Mesendoderm (in vitro differentiated cells): ENCODE measurements around the gene PEX16.

ENCODE experiments used
- DNase-seq: peaks from one replicate; pipeline ENCODE4 v3.0.0; 2013
- H2AK5ac ChIP-seq: 2 replicates; pipeline ENCODE4 v1.6.1; 2013; ENCODE audit warnings: low read length, inconsistent platforms
- H2BK120ac ChIP-seq: 2 replicates; pipeline ENCODE4 v1.6.1; 2013; ENCODE audit warnings: low read depth, mild to moderate bottlenecking, low read length, moderate library complexity, mixed read lengths
- H2BK15ac ChIP-seq: replicated peaks from 2 replicates; pipeline ENCODE4 v1.6.1; 2013; ENCODE audit warnings: low read depth, mild to moderate bottlenecking, moderate library complexity
- H2BK5ac ChIP-seq: 2 replicates; pipeline ENCODE4 v1.6.1; 2013; ENCODE audit warnings: low read length, inconsistent platforms
- H3K18ac ChIP-seq: 2 replicates; pipeline ENCODE4 v1.6.1; 2013; ENCODE audit warnings: mild to moderate bottlenecking, low read length, mixed read lengths
- H3K23ac ChIP-seq: one replicate; pipeline ENCODE4 v1.6.1; 2013; ENCODE audit warnings: low read length
- H3K27ac ChIP-seq: 2 replicates; pipeline ENCODE4 v1.5.1; 2013; ENCODE audit warnings: low read depth, mild to moderate bottlenecking, inconsistent platforms, low read length, moderate library complexity
- H3K27me3 ChIP-seq: 2 replicates; pipeline ENCODE4 v1.6.1; 2013; ENCODE audit warnings: low read length, control low read depth, mild to moderate bottlenecking, inconsistent platforms; ENCODE audit not compliant: insufficient read depth, poor library complexity
- H3K36me3 ChIP-seq: 2 replicates; pipeline ENCODE4 v1.6.1; 2013; ENCODE audit warnings: low read length, inconsistent platforms; ENCODE audit not compliant: control insufficient read depth, insufficient read depth
- H3K4ac ChIP-seq: one replicate; pipeline ENCODE4 v1.6.1; 2013; ENCODE audit warnings: low read depth, mild to moderate bottlenecking, low read length, moderate library complexity
- H3K4me1 ChIP-seq: 2 replicates; pipeline ENCODE4 v1.6.1; 2013; ENCODE audit warnings: low read depth, low read length, inconsistent platforms; ENCODE audit not compliant: control insufficient read depth
- H3K4me2 ChIP-seq: 2 replicates; pipeline ENCODE4 v1.6.1; 2013; ENCODE audit warnings: low read length
- H3K4me3 ChIP-seq: 2 replicates; pipeline ENCODE4 v1.5.1; 2013; ENCODE audit warnings: mild to moderate bottlenecking, low read length
- H3K56ac ChIP-seq: one replicate; pipeline ENCODE4 v1.6.1; 2013; ENCODE audit warnings: low read length
- H3K79me1 ChIP-seq: 2 replicates; pipeline ENCODE4 v1.6.1; 2013; ENCODE audit warnings: low read length, inconsistent platforms
- H3K79me2 ChIP-seq: 2 replicates; pipeline ENCODE4 v1.6.1; 2013; ENCODE audit warnings: mild to moderate bottlenecking, low read length; ENCODE audit not compliant: control insufficient read depth, insufficient read depth
- H3K9ac ChIP-seq: 2 replicates; pipeline ENCODE4 v1.6.1; 2013; ENCODE audit warnings: low read length, inconsistent platforms
- H4K5ac ChIP-seq: one replicate; pipeline ENCODE4 v1.6.1; 2013; ENCODE audit warnings: low read length
- H4K8ac ChIP-seq: one replicate; pipeline ENCODE4 v1.6.1; 2013; ENCODE audit warnings: low read depth, mild to moderate bottlenecking, control low read depth, low read length, moderate library complexity
- WGBS: extraction: QIAGEN DNeasy Blood & Tissue Kit; methylation state at CpG from one replicate; pipeline ENCODE4 v1.1.7; 2013; ENCODE audit warnings: low lambda C conversion rate, missing lambda C conversion rate; ENCODE audit not compliant: insufficient coverage; ENCODE audit errors: extremely low coverage; 5-methylcytosine and 5-hydroxymethylcytosine counted together

PEX16 gene

GRCh38 chr11:45905095-45905494 lies 12.6 kb downstream of the PEX16 start:
- Histone ChIP-seq H3K79me1 (no peaks in the 10 kb centered on the region), H3K4me3 (no peak overlapping the region), H3K18ac (no peak overlapping the region), H3K4me1 (peaks cover 1% of the 10 kb centered on the region), H3K23ac (no peak overlapping the region), H2BK5ac (no peak overlapping the region), H3K4ac (no peak overlapping the region), H3K9ac (no peak overlapping the region), H4K8ac (no peak overlapping the region), H3K56ac (no peak overlapping the region), H3K27me3 (no peaks in the 10 kb centered on the region), H4K5ac (no peak overlapping the region), H2AK5ac (no peak overlapping the region), H3K79me2 (no peaks in the 10 kb centered on the region), H2BK120ac (no peak overlapping the region), H3K36me3 (no peaks in the 10 kb centered on the region), H3K4me2 (no peak overlapping the region), H3K27ac (no peak overlapping the region), H2BK15ac (no peak overlapping the region)
- no peak for DNase-seq
- WGBS, result no CpG with 5 or more reads among the region's 19 CpGs

GRCh38 chr11:45904309-45904915 lies 13.3 kb downstream of the PEX16 start:
- H3K23ac ChIP-seq, result no peak overlapping the region
- H3K36me3 ChIP-seq, result no peaks in the 10 kb centered on the region
- no peak overlapping the region for H3K9ac ChIP-seq
- no peak overlapping the region for H3K56ac ChIP-seq
- H3K4ac ChIP-seq, result no peak overlapping the region
- no peak for DNase-seq
- H4K5ac ChIP-seq, result no peak overlapping the region
- H2BK5ac ChIP-seq, result no peak overlapping the region
- no peak overlapping the region for H2AK5ac ChIP-seq
- H3K4me3 ChIP-seq, result no peak overlapping the region
- H4K8ac ChIP-seq, result no peak overlapping the region
- no peak overlapping the region for H3K18ac ChIP-seq
- no peaks in the 10 kb centered on the region for H3K79me1 ChIP-seq
- H3K79me2 ChIP-seq, result no peaks in the 10 kb centered on the region
- no peak overlapping the region for H2BK120ac ChIP-seq
- peaks cover 1% of the 10 kb centered on the region for H3K4me1 ChIP-seq
- WGBS, result no CpG with 5 or more reads among the region's 15 CpGs
- H3K27me3 ChIP-seq, result no peaks in the 10 kb centered on the region
- H2BK15ac ChIP-seq, result no peak overlapping the region
- H3K27ac ChIP-seq, result no peak overlapping the region
- no peak overlapping the region for H3K4me2 ChIP-seq

- H3K79me2 ChIP-seq, result no peaks in the 10 kb centered on the region
- DNase-seq, result no peak
- no peaks in the 10 kb centered on the region for H3K27me3 ChIP-seq
- H3K23ac ChIP-seq, result no peak overlapping the region
- H3K9ac ChIP-seq, result no peak overlapping the region
- no peak overlapping the region for H4K8ac ChIP-seq
- H2BK15ac ChIP-seq, result no peak overlapping the region
- H3K79me1 ChIP-seq, result no peaks in the 10 kb centered on the region
- no peak overlapping the region for H3K18ac ChIP-seq
- H3K4me2 ChIP-seq, result no peak overlapping the region
- no peak overlapping the region for H3K27ac ChIP-seq
- no peak overlapping the region for H3K4me3 ChIP-seq
- H2BK5ac ChIP-seq, result no peak overlapping the region
- H2BK120ac ChIP-seq, result no peak overlapping the region
- H3K4ac ChIP-seq, result no peak overlapping the region
- peaks cover 1% of the 10 kb centered on the region for H3K4me1 ChIP-seq
- no peaks in the 10 kb centered on the region for H3K36me3 ChIP-seq
- H3K56ac ChIP-seq, result no peak overlapping the region
- no peak overlapping the region for H4K5ac ChIP-seq
- H2AK5ac ChIP-seq, result no peak overlapping the region
- WGBS, result no CpG with 5 or more reads among the region's 56 CpGs
Measured at GRCh38 chr11:45902452-45903380, 15.0 kb downstream of the PEX16 start.

GRCh38 chr11:45901626-45902025 lies 16.1 kb downstream of the PEX16 start:
- Histone ChIP-seq H3K4me3 (no peak overlapping the region), H3K4me2 (no peak overlapping the region), H2BK120ac (no peak overlapping the region), H3K4me1 (peaks cover 1% of the 10 kb centered on the region), H3K18ac (no peak overlapping the region), H3K23ac (no peak overlapping the region), H4K5ac (no peak overlapping the region), H2BK15ac (no peak overlapping the region), H3K79me2 (no peaks in the 10 kb centered on the region), H3K27ac (no peak overlapping the region), H2BK5ac (no peak overlapping the region), H2AK5ac (no peak overlapping the region), H3K9ac (no peak overlapping the region), H3K36me3 (no peaks in the 10 kb centered on the region), H3K79me1 (no peaks in the 10 kb centered on the region), H3K56ac (no peak overlapping the region), H4K8ac (no peak overlapping the region), H3K4ac (no peak overlapping the region), H3K27me3 (no peaks in the 10 kb centered on the region)
- no CpG with 5 or more reads among the region's 6 CpGs for WGBS
- no peak for DNase-seq

- Histone ChIP-seq H3K79me2 (no peaks in the 10 kb centered on the region), H3K4me1 (peaks cover 1% of the 10 kb centered on the region), H3K79me1 (no peaks in the 10 kb centered on the region), H4K8ac (no peak overlapping the region), H3K4me3 (no peak overlapping the region), H3K56ac (no peak overlapping the region), H2BK120ac (no peak overlapping the region), H3K36me3 (no peaks in the 10 kb centered on the region), H2BK5ac (no peak overlapping the region), H3K23ac (no peak overlapping the region), H3K27ac (no peak overlapping the region), H3K27me3 (no peaks in the 10 kb centered on the region), H3K18ac (no peak overlapping the region), H3K9ac (no peak overlapping the region), H3K4me2 (peak overlapping the region; percentile 48), H4K5ac (no peak overlapping the region), H2BK15ac (no peak overlapping the region), H3K4ac (no peak overlapping the region), H2AK5ac (no peak overlapping the region)
- WGBS, result no CpG with 5 or more reads among the region's 8 CpGs
- no peak for DNase-seq
Measured at GRCh38 chr11:45900916-45901617, 16.6 kb downstream of the PEX16 start.
